RWPE2 (cell line): ENCODE data around the gene MRPL51.

Experiments used
- ATAC-seq: fragments of 200-7000 bp; cut with Tn5 transposase; 3 replicates; pipeline ENCODE4 v1.9.1; 2021; ENCODE audit warnings: low read depth
- DNase-seq: peaks from one replicate; pipeline ENCODE4 v3.0.0-alpha.2; 2020; ENCODE audit warnings: low spot score
- H3K27ac ChIP-seq: fragments of 450-650 bp; 2 replicates; pipeline ENCODE4 v1.5.1; 2017; ENCODE audit warnings: mild to moderate bottlenecking; ENCODE audit not compliant: poor library complexity, severe bottlenecking
- H3K27me3 ChIP-seq: fragments of 250-450 bp; sonication (Bioruptor Pico); 2 replicates; pipeline ENCODE4 v1.5.1; 2021; ENCODE audit warnings: mild to moderate bottlenecking, moderate library complexity; ENCODE audit not compliant: insufficient read depth, poor library complexity, severe bottlenecking
- H3K36me3 ChIP-seq: fragments of 250-450 bp; sonication (Bioruptor Pico); 2 replicates; pipeline ENCODE4 v1.5.1; 2020; ENCODE audit warnings: low read depth, mild to moderate bottlenecking, moderate library complexity
- H3K4me1 ChIP-seq: fragments of 250-450 bp; sonication (Bioruptor Pico); 2 replicates; pipeline ENCODE4 v1.5.1; 2021; ENCODE audit warnings: mild to moderate bottlenecking, moderate library complexity; ENCODE audit not compliant: insufficient read depth, poor library complexity, severe bottlenecking
- H3K4me3 ChIP-seq: fragments of 250-450 bp; sonication (Bioruptor Pico); 2 replicates; pipeline ENCODE4 v1.5.1; 2021; ENCODE audit warnings: mild to moderate bottlenecking, moderate library complexity; ENCODE audit not compliant: severe bottlenecking
- H3K9me3 ChIP-seq: fragments of 250-450 bp; sonication (Bioruptor Pico); 2 replicates; pipeline ENCODE4 v1.5.1; 2021; ENCODE audit warnings: mild to moderate bottlenecking, moderate library complexity; ENCODE audit not compliant: severe bottlenecking
- TF ChIP-seq, protein P1 (sequence below): fragments of 450-650 bp; IDR thresholded peaks from one replicate; pipeline ENCODE4 v1.5.1; 2017; ENCODE audit warnings: mild to moderate bottlenecking, moderate library complexity; ENCODE audit not compliant: poor library complexity, severe bottlenecking

MRPL51 gene

DNA sequence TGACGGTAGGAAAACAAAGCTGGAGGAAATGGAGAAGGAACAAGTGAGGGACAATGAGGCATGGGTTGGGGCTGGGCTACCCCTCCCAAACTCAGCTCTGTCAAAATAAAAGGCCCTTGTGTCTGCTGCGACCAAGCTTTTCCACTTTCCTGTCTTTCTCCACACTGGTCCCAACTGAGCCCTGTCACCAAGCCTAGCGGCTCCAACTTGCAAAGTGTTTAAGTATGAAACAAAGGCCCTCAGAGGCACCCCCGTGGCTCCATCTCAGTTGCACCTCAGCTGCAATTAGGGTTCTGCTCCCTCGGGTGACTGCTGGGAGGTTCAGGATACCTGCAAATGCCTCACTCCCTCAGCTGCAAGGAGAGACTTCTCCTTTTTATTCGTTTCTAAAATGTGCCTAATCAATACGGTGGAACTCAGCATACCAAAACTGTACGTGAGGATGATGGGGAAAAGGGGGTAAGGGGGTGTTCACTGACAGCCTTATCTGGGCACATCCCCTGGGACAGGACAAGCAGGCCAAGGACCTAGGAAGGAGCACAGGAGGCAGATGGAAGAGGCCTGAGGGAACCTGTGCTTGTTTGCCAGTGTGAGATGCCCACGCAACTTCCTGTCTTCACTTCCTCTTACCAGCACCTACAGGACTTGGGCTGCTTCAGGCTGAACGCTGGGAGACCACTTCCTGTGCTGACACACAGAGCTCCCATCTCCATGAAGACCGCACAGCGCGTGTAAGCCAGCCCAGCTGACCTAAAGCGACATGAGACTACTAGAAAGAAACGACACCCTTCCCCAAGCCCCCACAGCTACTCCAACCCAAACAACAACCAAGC, 31.4 kb downstream of the MRPL51 start:
- Histone ChIP-seq H3K27ac (no peak overlapping the region), H3K36me3 (peaks cover 32% of the 10 kb centered on the region), H3K27me3 (no peaks in the 10 kb centered on the region), H3K4me3 (no peak overlapping the region), H3K9me3 (no peaks in the 10 kb centered on the region), H3K4me1 (no peaks in the 10 kb centered on the region)
- DNase-seq (no peak), ATAC-seq (peak; percentile 43; the same call in 2 of the 3 replicates)
- TF ChIP-seq, protein P1, sequence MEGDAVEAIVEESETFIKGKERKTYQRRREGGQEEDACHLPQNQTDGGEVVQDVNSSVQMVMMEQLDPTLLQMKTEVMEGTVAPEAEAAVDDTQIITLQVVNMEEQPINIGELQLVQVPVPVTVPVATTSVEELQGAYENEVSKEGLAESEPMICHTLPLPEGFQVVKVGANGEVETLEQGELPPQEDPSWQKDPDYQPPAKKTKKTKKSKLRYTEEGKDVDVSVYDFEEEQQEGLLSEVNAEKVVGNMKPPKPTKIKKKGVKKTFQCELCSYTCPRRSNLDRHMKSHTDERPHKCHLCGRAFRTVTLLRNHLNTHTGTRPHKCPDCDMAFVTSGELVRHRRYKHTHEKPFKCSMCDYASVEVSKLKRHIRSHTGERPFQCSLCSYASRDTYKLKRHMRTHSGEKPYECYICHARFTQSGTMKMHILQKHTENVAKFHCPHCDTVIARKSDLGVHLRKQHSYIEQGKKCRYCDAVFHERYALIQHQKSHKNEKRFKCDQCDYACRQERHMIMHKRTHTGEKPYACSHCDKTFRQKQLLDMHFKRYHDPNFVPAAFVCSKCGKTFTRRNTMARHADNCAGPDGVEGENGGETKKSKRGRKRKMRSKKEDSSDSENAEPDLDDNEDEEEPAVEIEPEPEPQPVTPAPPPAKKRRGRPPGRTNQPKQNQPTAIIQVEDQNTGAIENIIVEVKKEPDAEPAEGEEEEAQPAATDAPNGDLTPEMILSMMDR = no peak

DNA sequence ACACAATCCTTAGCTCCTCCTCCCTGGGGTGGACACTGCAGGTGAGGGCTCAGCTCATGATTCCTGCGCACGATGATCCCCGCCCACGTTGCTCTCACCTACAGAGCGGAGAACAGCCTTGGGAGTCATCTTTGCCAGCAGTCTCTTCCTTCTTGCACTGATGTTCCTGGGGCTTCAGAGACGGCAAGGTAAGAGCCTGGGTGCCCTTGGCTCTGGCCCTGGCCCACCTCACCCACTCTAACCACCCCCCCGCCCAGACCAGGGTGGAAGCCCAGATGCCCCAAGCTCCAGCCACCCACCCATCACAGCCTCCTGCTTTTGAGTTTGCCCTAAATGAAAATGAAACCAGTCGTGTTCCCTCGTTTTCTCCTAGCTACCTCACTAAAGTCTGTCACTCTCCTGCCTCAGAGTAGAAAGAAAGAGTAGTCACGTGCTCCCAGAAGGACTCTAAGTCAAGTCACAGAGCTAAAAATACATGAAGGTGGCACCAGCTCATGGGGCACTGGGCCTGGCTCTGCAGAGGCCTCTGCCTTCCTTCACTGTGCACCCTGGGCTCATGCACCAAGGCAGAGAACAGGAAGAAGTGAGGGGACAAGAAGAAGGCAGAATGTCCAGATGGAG, 32.2 kb downstream of the MRPL51 start:
- Histone ChIP-seq H3K4me1 (no peaks in the 10 kb centered on the region), H3K36me3 (peaks cover 30% of the 10 kb centered on the region)

DNA sequence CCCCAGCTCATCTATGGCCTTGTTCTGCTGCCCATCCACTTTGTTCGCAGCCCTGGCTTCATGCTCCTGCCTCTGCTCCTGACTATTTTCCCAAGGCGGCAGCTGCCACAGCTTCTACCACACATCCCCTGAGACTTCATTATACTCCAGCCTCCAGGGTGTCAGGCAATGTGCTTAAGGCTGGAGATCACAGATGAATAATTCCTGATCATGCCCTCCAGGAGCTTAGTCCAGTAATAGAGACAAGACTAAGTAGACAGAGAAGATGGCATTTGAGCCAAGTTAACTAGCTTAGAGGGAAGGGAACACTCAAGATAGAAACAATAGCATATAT, 34.1 kb downstream of the MRPL51 start:
- peaks cover 21% of the 10 kb centered on the region; the same call in 1 of the 2 replicates for H3K36me3 ChIP-seq
- no peak for ATAC-seq
- no peak overlapping the region for H3K4me3 ChIP-seq
- DNase-seq = no peak
- no peaks in the 10 kb centered on the region for H3K9me3 ChIP-seq
- TF ChIP-seq, protein P1 = no peak
- H3K27me3 ChIP-seq = no peaks in the 10 kb centered on the region
- no peaks in the 10 kb centered on the region for H3K4me1 ChIP-seq
- H3K27ac ChIP-seq = no peak overlapping the region

More for the DNA sequence above, 32.2 kb downstream of the MRPL51 start:
- ATAC-seq (no peak), DNase-seq (no peak)
- Histone ChIP-seq H3K27me3 (no peaks in the 10 kb centered on the region), H3K9me3 (no peaks in the 10 kb centered on the region), H3K4me3 (no peak overlapping the region), H3K27ac (no peak overlapping the region)
- TF ChIP-seq, protein P1 = no peak

DNA sequence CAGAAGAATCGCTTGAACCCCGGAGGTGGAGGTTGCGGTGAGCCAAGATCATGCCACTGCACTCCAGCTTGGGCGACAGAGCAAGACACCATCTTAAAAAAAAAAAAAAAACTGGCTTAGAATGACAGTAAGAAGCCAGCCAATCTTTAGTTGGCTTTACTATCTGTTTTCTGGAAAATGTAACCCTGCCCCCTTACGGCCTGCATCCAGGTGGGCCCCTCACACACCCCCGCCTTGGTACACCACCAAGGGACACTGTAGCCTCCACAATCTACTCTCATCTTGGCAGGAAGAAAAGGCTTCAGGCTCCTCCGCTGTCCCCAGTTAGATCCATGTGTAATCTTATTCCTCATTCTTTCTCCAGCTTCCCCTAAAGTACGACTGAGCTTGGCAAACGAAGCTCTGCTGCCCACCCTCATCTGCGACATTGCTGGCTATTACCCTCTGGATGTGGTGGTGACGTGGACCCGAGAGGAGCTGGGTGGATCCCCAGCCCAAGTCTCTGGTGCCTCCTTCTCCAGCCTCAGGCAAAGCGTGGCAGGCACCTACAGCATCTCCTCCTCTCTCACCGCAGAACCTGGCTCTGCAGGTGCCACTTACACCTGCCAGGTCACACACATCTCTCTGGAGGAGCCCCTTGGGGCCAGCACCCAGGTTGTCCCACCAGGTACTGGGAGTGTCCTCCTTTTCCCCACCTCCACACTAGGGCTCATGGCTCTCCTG, 34.6 kb downstream of the MRPL51 start:
- TF ChIP-seq, protein P1 = no peak
- Histone ChIP-seq H3K4me3 (no peak overlapping the region), H3K9me3 (no peaks in the 10 kb centered on the region), H3K36me3 (peaks cover 21% of the 10 kb centered on the region; the same call in 1 of the 2 replicates), H3K27ac (no peak overlapping the region), H3K4me1 (no peaks in the 10 kb centered on the region), H3K27me3 (no peaks in the 10 kb centered on the region)
- no peak for DNase-seq
- ATAC-seq = no peak
